GM21737 (cell line): ENCODE measurements around the gene DSCAM.

ENCODE experiments used
- ATAC-seq: cut with Tn5 transposase; IDR thresholded peaks from one replicate; pipeline ENCODE4 v1.9.1; 2021; ENCODE audit warnings: mild to moderate bottlenecking, moderate library complexity; ENCODE audit not compliant: unreplicated experiment

Gene DSCAM

DNA sequence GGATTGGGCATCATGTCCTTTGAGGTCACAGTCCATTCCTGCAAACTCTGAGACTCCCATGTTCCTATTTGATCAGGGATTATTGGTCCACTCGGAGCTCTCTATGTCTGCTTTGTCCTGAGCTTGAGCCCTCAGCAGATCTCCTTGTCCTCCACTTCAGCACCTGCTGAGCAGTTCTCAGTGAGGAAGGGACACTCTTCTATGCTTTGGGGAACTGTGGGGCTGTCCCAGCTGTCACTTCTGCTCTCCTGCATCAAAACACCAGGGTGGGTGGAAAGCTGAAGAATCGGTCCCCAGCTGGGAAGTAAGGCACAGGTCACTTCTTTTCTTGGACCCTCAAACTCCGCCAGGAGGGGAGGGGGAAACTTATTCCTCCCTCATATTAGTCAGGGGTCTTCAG, 880.2 kb downstream of the DSCAM start:
- no peak for ATAC-seq

DNA sequence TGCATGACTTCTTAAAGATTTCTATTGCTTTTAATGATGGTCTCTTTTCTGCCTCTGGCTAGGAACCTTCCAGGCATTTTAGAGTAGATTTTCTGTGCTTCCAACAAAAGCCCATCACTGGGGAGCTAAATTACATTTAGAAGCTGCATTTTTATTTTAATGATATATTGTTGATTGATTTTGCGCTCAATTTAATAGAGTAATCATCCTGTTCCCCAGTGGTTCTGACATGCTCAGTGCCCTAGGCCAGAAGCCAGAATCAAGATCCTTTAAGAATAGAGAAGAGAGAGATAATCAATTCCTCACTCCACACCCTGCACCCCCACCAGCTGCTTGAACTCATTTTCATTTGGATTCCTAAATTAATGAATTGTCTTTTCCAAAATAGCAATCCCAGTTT, 881.9 kb downstream of the DSCAM start:
- no peak for ATAC-seq

DNA sequence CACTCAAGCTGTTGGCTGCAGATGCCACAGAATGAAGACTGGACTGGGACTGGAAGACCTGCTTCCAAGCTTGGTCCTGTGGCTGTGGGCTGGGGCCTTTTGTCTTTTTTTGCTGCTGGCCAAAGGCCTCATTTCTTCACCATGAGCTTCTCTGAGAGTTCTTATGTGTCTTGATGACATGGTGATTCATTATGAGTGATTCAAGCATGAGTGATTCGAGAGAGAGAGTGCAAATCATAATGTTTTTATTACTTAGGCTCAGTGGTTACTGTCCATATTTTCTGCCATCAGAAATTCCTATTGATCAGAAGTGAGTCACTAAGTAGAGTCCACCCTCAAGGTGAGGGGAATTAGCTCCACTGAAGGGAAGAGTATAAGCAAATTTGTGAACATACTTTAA, 885.7 kb downstream of the DSCAM start:
- no peak for ATAC-seq
